Mesenchymal stem cell (in vitro differentiated cells and primary cell): ENCODE results near the gene MED7.

Experiments
- DNase-seq: peaks from one replicate; pipeline ENCODE4 v3.0.0-alpha.2; 2013
- H2AFZ ChIP-seq: one replicate; pipeline ENCODE4 v1.6.1; 2013; ENCODE audit warnings: low read depth, mild to moderate bottlenecking, control low read depth, inconsistent platforms, low read length, moderate library complexity
- H2AK5ac ChIP-seq: 2 replicates; pipeline ENCODE4 v1.6.1; 2013; ENCODE audit warnings: low read length, moderate library complexity, mild to moderate bottlenecking, inconsistent platforms; ENCODE audit not compliant: severe bottlenecking
- H2BK120ac ChIP-seq: one replicate; pipeline ENCODE4 v1.6.1; 2013; ENCODE audit warnings: low read depth, mild to moderate bottlenecking, inconsistent platforms, low read length, moderate library complexity
- H2BK12ac ChIP-seq, 2 experiments: one replicate each; pipeline ENCODE4 v1.6.1; 2013; ENCODE audit warnings: inconsistent platforms in 2 of 2, low read length in 2 of 2, mild to moderate bottlenecking in 2 of 2, moderate library complexity in 2 of 2, control low read depth in 1 of 2
- H2BK15ac ChIP-seq: one replicate; pipeline ENCODE4 v1.6.1; 2013; ENCODE audit warnings: mild to moderate bottlenecking, low read depth, inconsistent platforms; ENCODE audit not compliant: poor library complexity, severe bottlenecking
- H2BK5ac ChIP-seq: 2 replicates; pipeline ENCODE4 v1.6.1; 2013; ENCODE audit warnings: low read depth, mild to moderate bottlenecking, low read length, control low read depth, inconsistent platforms; ENCODE audit not compliant: poor library complexity, severe bottlenecking
- H3K14ac ChIP-seq, 2 experiments: one replicate each; pipeline ENCODE4 v1.6.1; 2013; ENCODE audit warnings: inconsistent platforms in 2 of 2, low read length in 2 of 2, control low read depth in 1 of 2, mild to moderate bottlenecking in 1 of 2, moderate library complexity in 1 of 2
- H3K18ac ChIP-seq, 2 experiments: one replicate each; pipeline ENCODE4 v1.6.1; 2013; ENCODE audit warnings: inconsistent platforms in 2 of 2, low read length in 2 of 2, control low read depth in 1 of 2, low read depth in 1 of 2, mild to moderate bottlenecking in 1 of 2
- H3K23ac ChIP-seq, 2 experiments: one replicate each; pipeline ENCODE4 v1.6.1; 2013; ENCODE audit warnings: inconsistent platforms in 2 of 2, low read length in 2 of 2, mild to moderate bottlenecking in 2 of 2, moderate library complexity in 2 of 2, control low read depth in 1 of 2
- H3K27ac ChIP-seq: 2 replicates; pipeline ENCODE4 v1.5.1; 2013; ENCODE audit warnings: mild to moderate bottlenecking, moderate library complexity, low read length, control low read depth, inconsistent platforms; ENCODE audit not compliant: poor library complexity, severe bottlenecking
- H3K27me3 ChIP-seq, 2 experiments: 2 replicates each; pipeline versions ENCODE4 v1.6.1 to v1.7.0; 2013; ENCODE audit warnings: low read length in 2 of 2, mild to moderate bottlenecking in 2 of 2, moderate library complexity in 2 of 2, control low read depth in 1 of 2, inconsistent platforms in 1 of 2; ENCODE audit not compliant: control insufficient read depth in 1 of 2, insufficient read depth in 1 of 2
- H3K36me3 ChIP-seq, 2 experiments: 2 replicates each; pipeline versions ENCODE4 v1.6.1 to v1.7.0; 2013; ENCODE audit warnings: low read length in 2 of 2, control low read depth in 1 of 2, inconsistent platforms in 1 of 2, low read depth in 1 of 2, mild to moderate bottlenecking in 1 of 2; ENCODE audit not compliant: insufficient read depth in 2 of 2, control insufficient read depth in 1 of 2
- H3K4ac ChIP-seq, 2 experiments: one replicate each; pipeline ENCODE4 v1.6.1; 2013; ENCODE audit warnings: inconsistent platforms in 2 of 2, low read length in 2 of 2, mild to moderate bottlenecking in 2 of 2, moderate library complexity in 2 of 2, control low read depth in 1 of 2, low read depth in 1 of 2
- H3K4me1 ChIP-seq: 2 replicates; pipeline ENCODE4 v1.6.1; 2013; ENCODE audit warnings: low read depth, low read length, control low read depth; ENCODE audit not compliant: control insufficient read depth, insufficient read depth
- H3K4me2 ChIP-seq: 2 replicates; pipeline ENCODE4 v1.6.1; 2013; ENCODE audit warnings: low read length, mild to moderate bottlenecking, inconsistent platforms; ENCODE audit not compliant: poor library complexity, severe bottlenecking
- H3K4me3 ChIP-seq, 2 experiments: 2 replicates each; pipeline versions ENCODE4 v1.5.1 to v1.7.0; 2013; ENCODE audit warnings: low read length in 2 of 2, mild to moderate bottlenecking in 2 of 2, control low read depth in 1 of 2, low read depth in 1 of 2; ENCODE audit not compliant: insufficient read depth in 1 of 2
- H3K79me1 ChIP-seq: replicated peaks from 2 replicates; pipeline ENCODE4 v1.6.1; 2013; ENCODE audit warnings: mild to moderate bottlenecking, control low read depth, low read length, inconsistent platforms; ENCODE audit not compliant: poor library complexity, severe bottlenecking
- H3K9ac ChIP-seq: 2 replicates; pipeline ENCODE4 v1.7.0; 2013; ENCODE audit warnings: mild to moderate bottlenecking, low read length, moderate library complexity
- H3K9me3 ChIP-seq: 2 replicates; pipeline ENCODE4 v1.7.0; 2013; ENCODE audit warnings: mild to moderate bottlenecking, low read length; ENCODE audit not compliant: control insufficient read depth
- H4K8ac ChIP-seq: one replicate; pipeline ENCODE4 v1.6.1; 2013; ENCODE audit warnings: inconsistent platforms, mild to moderate bottlenecking, low read length, moderate library complexity
- H4K91ac ChIP-seq: one replicate; pipeline ENCODE4 v1.6.1; 2013; ENCODE audit warnings: mild to moderate bottlenecking, low read length, inconsistent platforms
- WGBS: methylation state at CpG from one replicate; pipeline ENCODE4 v1.1.7; 2013; ENCODE audit warnings: mixed read lengths; 5-methylcytosine and 5-hydroxymethylcytosine counted together

MED7 gene

GRCh38 chr5:157172403-157172802 lies 29.7 kb upstream of the MED7 start:
- Histone ChIP-seq H4K91ac (no peak overlapping the region), H3K9me3 (no peaks in the 10 kb centered on the region), H3K14ac (no peak overlapping the region), H3K79me1 (no peaks in the 10 kb centered on the region), H3K23ac (no peak overlapping the region), H3K4me2 (no peak overlapping the region), H3K36me3 (no peaks in the 10 kb centered on the region), H2AK5ac (no peak overlapping the region), H2AFZ (no peak overlapping the region), H2BK15ac (no peak overlapping the region), H3K4me3 (no peak overlapping the region), H4K8ac (no peak overlapping the region), H3K9ac (no peak overlapping the region), H3K4ac (no peak overlapping the region), H3K4me1 (no peaks in the 10 kb centered on the region), H3K27me3 (peaks cover 0 to 3% of the 10 kb centered on the region in 2 experiments), H2BK5ac (no peak overlapping the region), H2BK12ac (no peak overlapping the region), H2BK120ac (no peak overlapping the region), H3K18ac (no peak overlapping the region), H3K27ac (no peak overlapping the region)
- 78% methylated on average over 2 of the region's 2 CpGs for WGBS
- DNase-seq = no peak

- H3K4me1 ChIP-seq = no peaks in the 10 kb centered on the region
- no peak overlapping the region for H4K91ac ChIP-seq
- H2BK120ac ChIP-seq = no peak overlapping the region
- peaks cover 6 to 8% of the 10 kb centered on the region in 2 experiments for H3K27me3 ChIP-seq
- WGBS = 95% methylated on average over 4 of the region's 5 CpGs
- no peak overlapping the region for H3K4me3 ChIP-seq
- no peak overlapping the region for H2BK12ac ChIP-seq
- no peak overlapping the region for H3K23ac ChIP-seq
- H3K9me3 ChIP-seq = no peaks in the 10 kb centered on the region
- no peak overlapping the region for H4K8ac ChIP-seq
- no peak overlapping the region for H3K4ac ChIP-seq
- H3K14ac ChIP-seq = peak overlapping the region in 1 of 2 experiments; percentile 55
- no peak overlapping the region for H3K27ac ChIP-seq
- peak overlapping the region; percentile 39 for H2AFZ ChIP-seq
- no peak overlapping the region for H2AK5ac ChIP-seq
- H3K9ac ChIP-seq = no peak overlapping the region
- no peak overlapping the region for H2BK5ac ChIP-seq
- H3K79me1 ChIP-seq = no peaks in the 10 kb centered on the region
- no peak for DNase-seq
- no peak overlapping the region for H3K4me2 ChIP-seq
- no peak overlapping the region for H3K18ac ChIP-seq
- H2BK15ac ChIP-seq = no peak overlapping the region
- H3K36me3 ChIP-seq = no peaks in the 10 kb centered on the region
These were observed 25.6 kb upstream of the MED7 start for GRCh38 chr5:157168286-157168685.

GRCh38 chr5:157167214-157167621 lies 24.6 kb upstream of the MED7 start:
- Histone ChIP-seq H3K36me3 (no peaks in the 10 kb centered on the region), H3K4ac (no peak overlapping the region), H3K4me3 (no peak overlapping the region), H2AFZ (no peak overlapping the region), H3K4me2 (no peak overlapping the region), H2BK120ac (no peak overlapping the region), H3K79me1 (no peaks in the 10 kb centered on the region), H3K4me1 (no peaks in the 10 kb centered on the region), H3K27ac (no peak overlapping the region), H4K8ac (no peak overlapping the region), H3K9ac (no peak overlapping the region), H3K23ac (no peak overlapping the region), H3K18ac (no peak overlapping the region), H3K27me3 (peaks cover 8 to 14% of the 10 kb centered on the region in 2 experiments), H2BK15ac (no peak overlapping the region), H2AK5ac (no peak overlapping the region), H4K91ac (no peak overlapping the region), H2BK12ac (no peak overlapping the region), H3K9me3 (no peaks in the 10 kb centered on the region), H3K14ac (no peak overlapping the region), H2BK5ac (no peak overlapping the region)
- DNase-seq = peak; percentile 66
- 64% methylated on average over 2 of the region's 4 CpGs for WGBS

GRCh38 chr5:157166214-157167213 lies 23.8 kb upstream of the MED7 start, which contains the start of gene GARIN3:
Gene GARIN3 (minus strand): TSS chr5:157166264. CDS start chr5:157166168, 96 bp downstream.
- H3K4me2 ChIP-seq = no peak within 1 kb of the TSS
- H3K23ac ChIP-seq = no peak within 1 kb of the TSS
- no peak within 1 kb of the TSS for H2AK5ac ChIP-seq
- H3K9ac ChIP-seq = no peak within 1 kb of the TSS
- H4K91ac ChIP-seq = no peak within 1 kb of the TSS
- 90% methylated on average over 6 of the region's 7 CpGs for WGBS
- H2AFZ ChIP-seq = no peak within 1 kb of the TSS
- H3K9me3 ChIP-seq = no peaks in the 10 kb centered on the region
- H3K4ac ChIP-seq = no peak within 1 kb of the TSS
- DNase-seq = no peak
- H2BK120ac ChIP-seq = no peak within 1 kb of the TSS
- H3K4me1 ChIP-seq = no peaks in the 10 kb centered on the region
- no peak within 1 kb of the TSS for H3K14ac ChIP-seq
- H2BK15ac ChIP-seq = no peak within 1 kb of the TSS
- H4K8ac ChIP-seq = no peak within 1 kb of the TSS
- no peak within 1 kb of the TSS for H2BK12ac ChIP-seq
- H3K27me3 ChIP-seq = peaks cover 8 to 14% of the 10 kb centered on the region in 2 experiments
- H3K79me1 ChIP-seq = no peaks in the 10 kb centered on the region
- no peaks in the 10 kb centered on the region for H3K36me3 ChIP-seq
- H2BK5ac ChIP-seq = no peak within 1 kb of the TSS
- H3K18ac ChIP-seq = no peak within 1 kb of the TSS
- no peak within 1 kb of the TSS for H3K4me3 ChIP-seq
- no peak within 1 kb of the TSS for H3K27ac ChIP-seq
